ENCODE measurements around the gene GIMAP2.

Gene GIMAP2

GRCh38 chr7:150735596-150736358 is 50.3 kb downstream of the GIMAP2 start:
- FAIRE-seq = no peak

DNA sequence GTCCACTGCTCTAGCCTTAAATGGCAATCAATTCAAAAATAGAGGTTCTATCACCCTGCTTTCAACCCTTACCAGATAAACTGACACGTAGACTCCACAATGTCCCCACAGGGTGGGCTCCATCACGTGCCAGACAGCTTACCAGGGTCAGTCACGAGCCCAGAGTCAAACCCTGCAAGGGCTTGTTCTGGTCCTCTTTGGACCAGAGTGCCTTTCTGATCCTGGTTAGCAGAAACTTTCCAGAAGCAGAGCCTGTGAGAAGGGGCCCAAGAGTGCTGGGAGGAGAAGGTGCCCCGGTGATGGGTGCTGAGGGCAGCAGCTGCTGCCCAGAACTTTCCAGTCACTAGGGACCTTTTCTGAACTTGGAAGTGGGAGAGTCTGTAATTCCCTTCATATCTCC is 51.4 kb downstream of the GIMAP2 start:
- FAIRE-seq = no peak

GRCh38 chr7:150737265-150738055 is 52.0 kb downstream of the GIMAP2 start, which contains the start of gene GIMAP5:
GIMAP5 (plus strand) TSS chr7:150737418; CDS start chr7:150740885, 3,467 bp downstream.
- no peak for FAIRE-seq

DNA sequence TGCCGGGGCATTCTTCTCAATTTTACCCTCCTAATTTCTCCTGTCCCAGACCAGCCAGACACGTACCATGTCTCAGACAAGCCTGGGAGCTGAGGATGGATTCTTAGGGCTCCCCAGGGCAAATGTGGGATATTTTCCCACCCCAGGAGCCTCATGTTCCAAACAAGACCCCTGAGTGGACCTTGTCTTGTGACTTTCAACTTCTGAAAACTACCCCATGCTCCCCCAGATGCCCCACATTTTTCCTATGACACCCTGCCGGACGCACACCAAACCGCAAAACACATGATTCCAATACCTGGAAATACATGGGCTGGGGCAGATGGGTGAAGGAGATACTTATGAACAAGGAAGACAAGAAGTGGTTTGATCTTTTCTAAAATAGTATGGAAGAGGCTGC is 52.6 kb downstream of the GIMAP2 start:
- no peak for FAIRE-seq

DNA sequence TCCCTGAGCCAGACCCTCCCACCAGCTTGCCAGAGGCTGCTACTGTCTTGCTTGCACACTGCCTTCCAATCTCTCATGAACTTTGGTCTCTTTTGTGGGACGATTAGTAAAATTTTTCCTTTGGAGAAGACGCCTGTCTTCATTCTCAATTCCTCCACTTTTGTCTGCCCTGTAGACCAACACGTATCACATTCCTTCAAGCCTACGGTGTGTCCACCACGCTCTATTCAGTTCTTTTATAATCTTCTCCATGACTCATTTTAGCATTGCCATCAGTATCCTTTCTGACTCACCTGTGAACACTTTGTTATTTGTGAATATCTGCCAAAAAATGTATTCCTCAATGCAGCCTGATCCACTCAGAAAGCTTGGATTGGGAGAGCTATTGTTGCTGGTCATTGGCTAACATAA is 53.1 kb downstream of the GIMAP2 start:
- FAIRE-seq = no peak

GRCh38 chr7:150739033-150739432 is 53.5 kb downstream of the GIMAP2 start:
- FAIRE-seq = no peak

DNA sequence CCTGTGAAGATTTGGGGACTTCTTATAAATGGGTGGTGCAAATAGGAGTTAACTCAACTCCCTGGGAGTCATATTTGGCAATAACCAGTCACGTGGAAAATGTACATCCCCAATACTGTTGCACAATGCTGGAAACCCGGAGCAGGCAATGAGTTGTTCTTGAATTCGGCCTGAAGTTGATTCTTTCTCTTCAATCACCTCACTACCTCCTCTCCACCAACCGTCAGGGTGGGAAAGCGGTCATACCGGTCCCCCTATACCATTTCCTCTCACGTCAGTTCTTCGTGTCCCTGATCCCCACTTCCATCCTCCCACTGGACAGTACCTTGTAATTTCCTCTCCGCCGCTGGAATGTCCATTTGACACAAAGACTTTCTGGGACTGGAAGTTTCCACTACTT is 54.5 kb downstream of the GIMAP2 start:
- FAIRE-seq = no peak

- no peak for FAIRE-seq
Observed at GRCh38 chr7:150742286-150742968, 56.9 kb downstream of the GIMAP2 start.
